ENCODE measurements around the gene TBCB.
"Not testable (repeated sequence)": the region's sequence is repeated elsewhere in the genome, so short reads cannot be mapped to it uniquely, and the experiment has no call there.

The TBCB gene, protein sequence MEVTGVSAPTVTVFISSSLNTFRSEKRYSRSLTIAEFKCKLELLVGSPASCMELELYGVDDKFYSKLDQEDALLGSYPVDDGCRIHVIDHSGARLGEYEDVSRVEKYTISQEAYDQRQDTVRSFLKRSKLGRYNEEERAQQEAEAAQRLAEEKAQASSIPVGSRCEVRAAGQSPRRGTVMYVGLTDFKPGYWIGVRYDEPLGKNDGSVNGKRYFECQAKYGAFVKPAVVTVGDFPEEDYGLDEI

DNA sequence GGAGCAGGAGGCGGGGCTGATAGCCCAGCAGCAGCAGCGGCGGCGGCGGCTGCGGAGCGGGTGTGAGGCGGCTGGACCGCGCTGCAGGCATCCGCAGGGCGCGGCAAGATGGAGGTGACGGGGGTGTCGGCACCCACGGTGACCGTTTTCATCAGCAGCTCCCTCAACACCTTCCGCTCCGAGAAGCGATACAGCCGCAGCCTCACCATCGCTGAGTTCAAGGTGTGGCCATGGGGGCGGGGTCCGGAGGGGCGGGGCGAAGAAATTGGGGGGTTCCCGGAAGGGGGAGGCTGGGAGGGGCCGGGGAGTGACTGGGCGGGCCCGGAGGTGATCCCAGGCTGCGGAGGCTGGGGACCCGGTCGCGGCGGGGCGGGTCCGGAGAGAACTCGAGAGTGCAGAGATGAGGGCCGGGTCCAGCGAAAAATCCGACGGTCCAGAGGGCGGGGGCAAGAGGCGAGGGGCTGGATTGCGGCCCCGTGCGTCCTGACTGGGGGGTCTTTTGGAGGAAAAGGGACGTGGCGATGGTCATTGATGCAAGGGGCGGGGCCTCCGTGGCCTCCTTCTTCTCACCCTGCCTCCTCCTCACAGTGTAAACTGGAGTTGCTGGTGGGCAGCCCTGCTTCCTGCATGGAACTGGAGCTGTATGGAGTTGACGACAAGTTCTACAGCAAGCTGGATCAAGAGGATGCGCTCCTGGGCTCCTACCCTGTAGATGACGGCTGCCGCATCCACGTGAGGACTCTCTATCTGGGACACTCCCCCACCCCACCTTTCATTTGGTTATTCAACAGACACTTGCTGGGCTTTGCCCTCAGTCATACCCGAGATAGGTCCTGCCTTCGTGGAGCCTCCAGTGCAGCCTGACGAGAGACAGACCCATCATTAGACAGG, at the start of gene TBCB:
TSS of gene TBCB (plus strand) at position 16 of the 891 bp plus-strand sequence. CDS start at position 109, 93 bp downstream.
- DNase-seq (ENCODE audit: low read depth, low spot score) = peak; percentile 87

DNA sequence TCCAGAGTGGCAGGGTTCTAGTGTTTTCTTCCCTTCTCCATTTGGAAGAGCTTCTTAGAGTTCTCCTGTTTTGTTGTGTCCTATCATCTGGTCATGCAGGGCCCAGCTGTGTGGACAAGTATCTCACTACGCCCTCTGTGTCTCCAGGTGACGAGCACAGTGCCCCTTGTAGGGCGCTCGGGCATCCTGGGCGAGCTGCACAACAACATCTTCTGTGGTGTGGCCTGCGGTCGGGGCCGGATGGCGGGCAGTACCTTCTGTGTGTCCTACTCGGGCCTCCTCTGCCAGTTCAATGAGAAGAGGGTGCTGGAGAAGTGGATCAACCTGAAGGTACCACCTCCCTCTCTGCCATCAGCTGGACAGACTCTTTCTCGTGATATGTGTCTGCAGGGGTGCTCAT, 47.6 kb upstream of the TBCB start:
- DNase-seq (ENCODE audit: low read depth, low spot score) = no peak

DNA sequence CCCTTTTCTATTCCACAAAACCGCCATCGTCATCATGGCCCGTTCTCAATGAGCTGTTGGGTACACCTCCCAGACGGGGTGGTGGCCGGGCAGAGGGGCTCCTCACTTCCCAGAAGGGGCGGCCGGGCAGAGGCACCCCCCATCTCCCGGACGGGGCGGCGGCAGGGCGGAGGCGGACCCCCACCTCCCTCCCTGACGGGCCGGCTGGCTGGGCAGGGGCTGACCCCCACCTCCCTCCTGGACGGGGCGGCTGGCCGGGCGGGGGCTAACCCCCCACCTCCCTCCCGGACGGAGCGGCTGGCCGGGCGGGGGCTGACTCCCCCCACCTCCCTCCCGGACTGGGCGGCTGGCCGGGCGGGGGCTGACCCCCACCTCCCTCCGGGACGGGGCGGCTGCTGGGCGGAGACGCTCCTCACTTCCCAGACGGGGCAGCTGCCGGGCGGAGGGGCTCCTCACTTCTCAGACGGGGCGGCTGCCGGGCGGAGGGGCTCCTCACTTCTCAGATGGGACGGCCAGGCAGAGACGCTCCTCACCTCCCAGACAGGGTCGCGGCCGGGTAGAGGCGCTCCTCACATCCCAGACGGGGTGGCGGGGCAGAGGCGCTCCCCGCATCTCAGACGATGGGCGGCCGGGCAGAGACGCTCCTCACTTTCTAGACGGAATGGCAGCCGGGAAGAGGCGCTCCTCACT, 46.3 kb upstream of the TBCB start:
- DNase-seq (ENCODE audit: low read depth, low spot score) = not testable (repeated sequence)

- no peak for DNase-seq (ENCODE audit: low read depth, low spot score)
Observed at GRCh38 chr19:36072081-36072480, 43.2 kb upstream of the TBCB start.

DNA sequence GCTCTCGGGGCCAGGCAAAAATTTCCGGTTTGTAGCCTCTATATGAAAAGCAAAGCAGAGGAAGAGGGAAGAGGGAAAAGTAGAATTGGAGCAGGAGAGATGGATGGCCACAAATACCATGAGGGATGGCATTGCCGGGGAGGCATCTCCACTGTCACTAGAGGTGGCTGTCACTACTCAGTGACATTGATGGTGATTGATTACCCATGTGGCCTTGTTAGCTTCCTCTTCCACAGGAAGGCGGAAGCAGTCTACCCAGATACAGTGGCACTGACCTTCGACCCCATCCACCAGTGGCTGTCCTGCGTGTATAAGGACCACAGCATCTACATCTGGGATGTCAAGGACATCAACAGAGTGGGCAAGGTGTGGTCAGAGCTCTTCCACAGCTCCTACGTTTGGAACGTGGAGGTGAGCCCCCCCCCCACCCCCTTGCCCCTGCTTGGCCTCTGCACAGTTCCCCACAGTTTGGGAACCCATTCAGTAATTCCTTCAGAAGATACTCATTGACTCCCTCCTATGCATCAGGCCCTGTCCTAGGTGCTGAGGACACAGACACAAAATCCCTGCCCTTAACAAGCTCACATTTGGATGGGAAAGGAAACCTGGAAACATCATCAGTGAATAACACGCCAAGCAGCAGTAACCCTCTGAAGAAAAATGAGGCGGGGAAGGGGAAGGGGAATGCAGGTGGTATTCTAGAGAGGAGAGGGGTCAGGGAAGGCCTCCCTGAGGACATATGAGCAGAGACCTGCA, 42.0 kb upstream of the TBCB start:
- no peak for DNase-seq (ENCODE audit: low read depth, low spot score)

DNA sequence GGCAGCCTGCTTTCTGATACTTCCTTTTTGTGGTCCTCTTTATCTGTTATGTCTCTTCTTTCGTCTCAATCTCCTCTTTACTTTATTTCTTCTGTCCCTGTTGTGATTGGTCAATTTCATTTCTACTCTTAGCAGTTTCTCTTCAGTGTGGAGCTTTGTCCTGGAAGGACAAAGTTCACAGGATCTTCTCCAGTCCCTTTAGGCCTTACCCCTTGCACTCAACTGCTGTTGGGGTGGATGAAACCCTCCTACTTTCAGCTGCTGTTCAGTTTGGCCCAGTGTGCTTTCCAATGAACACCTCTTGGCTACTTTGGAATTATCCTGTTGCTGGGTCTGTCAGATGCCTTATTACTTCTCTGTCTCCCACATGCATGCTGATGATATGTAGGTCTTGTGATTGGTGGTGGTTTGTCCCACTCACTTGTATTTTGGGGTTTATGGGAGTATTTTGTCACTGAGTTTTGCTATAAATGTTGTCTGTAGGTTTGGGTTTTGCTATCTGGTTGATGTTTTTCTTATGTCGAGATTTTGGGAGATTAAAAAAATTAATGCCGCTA, 35.8 kb upstream of the TBCB start:
- no peak for DNase-seq (ENCODE audit: low read depth, low spot score)

- no peak for DNase-seq (ENCODE audit: low read depth, low spot score)
Observed at GRCh38 chr19:36081385-36081784, 33.9 kb upstream of the TBCB start.

DNA sequence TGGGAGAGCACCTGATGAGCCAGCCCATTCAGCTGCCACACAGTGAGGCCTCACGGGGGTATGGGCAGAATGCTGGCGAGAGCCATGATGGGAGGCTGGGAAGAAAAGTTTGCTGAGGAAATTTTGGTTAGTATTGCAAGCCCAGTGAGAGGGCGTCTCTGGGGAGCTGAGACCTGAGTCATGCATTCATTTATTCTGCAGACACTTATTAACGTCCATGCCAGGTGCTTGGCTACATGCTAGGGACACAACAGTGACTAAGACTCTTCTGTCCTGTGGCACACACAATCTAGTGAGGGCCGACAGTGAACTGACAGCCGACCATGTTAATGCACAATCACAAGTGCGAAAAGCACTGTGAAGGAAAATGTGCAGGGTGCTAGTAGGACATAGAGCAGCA, 33.4 kb upstream of the TBCB start:
- DNase-seq (ENCODE audit: low read depth, low spot score) = no peak

GRCh38 chr19:36082916-36083315, 32.4 kb upstream of the TBCB start:
- no peak for DNase-seq (ENCODE audit: low read depth, low spot score)

DNA sequence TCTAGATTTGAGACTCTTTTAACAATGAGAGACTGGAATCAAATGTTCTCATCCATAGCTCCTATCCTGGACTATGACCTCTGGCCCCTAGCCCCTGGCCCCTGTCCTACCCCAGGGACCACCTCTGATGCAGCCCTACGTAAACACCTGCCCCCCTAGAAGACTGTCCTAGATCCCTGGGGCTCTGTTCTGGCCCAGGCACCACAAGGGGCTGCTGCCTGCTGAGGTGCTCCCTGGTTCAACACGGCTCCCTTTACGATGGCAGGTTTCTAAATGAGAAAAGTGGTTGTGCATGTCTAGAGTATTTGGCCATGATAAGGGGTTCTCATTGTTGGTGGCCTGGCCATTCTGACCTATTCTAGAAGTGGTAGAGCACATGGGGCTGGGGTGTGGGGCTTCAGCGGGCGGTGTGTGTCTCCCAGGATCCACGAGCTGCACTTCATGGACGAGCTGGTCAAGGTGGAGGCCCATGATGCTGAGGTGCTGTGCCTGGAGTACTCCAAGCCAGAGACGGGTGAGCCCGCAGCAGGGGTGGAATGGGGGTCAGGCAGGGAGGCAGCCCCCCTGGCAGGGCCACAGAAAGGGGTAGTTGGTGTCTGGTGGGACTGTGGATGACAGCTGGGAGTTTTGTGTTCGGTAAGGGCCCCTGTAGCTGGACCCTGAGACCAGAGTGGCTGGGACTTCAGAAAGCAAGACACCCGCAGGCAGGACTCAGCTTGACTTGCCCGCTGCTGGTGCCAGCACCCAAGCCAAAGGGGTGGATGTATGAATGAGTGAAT, 30.8 kb upstream of the TBCB start:
- no peak for DNase-seq (ENCODE audit: low read depth, low spot score)

DNA sequence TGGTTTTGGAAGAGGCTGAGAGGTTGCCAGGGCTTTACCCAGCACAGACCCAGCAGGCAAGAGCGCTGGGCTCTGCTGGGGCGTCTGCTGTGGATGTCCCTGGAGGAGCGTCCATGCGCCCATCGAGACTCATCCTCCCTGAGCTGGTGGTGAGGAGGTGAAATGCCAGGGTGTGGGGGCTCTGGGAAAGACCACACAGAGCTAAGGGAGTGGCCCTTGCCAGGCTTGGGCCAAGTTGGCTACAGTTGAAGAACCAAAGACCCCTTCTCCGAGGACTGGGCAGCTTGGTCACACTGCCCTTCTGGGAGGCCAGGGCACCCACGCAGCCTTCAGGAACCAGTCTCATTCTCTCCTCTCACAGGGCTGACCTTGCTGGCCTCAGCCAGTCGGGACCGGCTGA, 28.9 kb upstream of the TBCB start:
- no peak for DNase-seq (ENCODE audit: low read depth, low spot score)

GRCh38 chr19:36089847-36090246, 25.4 kb upstream of the TBCB start:
- no peak for DNase-seq (ENCODE audit: low read depth, low spot score)

DNA sequence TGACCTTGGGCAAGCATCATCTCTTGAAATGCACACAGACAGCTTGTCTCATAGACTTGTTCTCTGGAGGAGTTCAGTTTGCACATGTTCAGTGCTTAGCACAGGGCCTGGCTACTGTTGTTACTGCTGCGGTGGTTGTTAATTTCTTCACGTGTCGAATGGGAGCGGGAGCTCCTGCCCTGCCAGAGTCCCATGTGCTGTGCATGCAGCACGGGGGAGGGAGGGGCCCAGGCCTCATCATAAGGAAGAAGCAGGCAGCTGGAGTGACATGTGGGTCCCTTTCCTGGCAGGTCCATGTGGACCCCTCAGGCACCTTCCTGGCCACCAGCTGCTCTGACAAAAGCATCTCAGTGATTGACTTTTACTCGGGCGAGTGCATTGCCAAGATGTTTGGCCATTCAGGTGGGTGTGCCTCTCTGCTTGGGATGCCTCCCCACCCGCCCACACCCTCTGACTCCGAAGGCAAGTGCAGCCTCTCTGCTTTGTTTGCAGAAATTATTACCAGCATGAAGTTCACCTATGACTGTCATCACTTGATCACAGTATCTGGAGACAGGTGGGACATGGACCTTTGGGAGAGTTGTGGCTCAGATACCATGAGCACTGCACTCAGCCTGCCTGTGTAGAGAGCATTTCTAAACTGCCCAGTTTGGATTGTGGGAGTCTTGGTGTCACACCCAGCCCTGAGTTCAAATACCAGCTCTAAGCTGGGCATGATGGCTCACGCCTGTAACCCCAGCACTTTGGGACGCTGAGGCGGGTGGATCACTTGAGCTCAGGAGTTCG, 24.2 kb upstream of the TBCB start:
- DNase-seq (ENCODE audit: low read depth, low spot score) = no peak

DNA sequence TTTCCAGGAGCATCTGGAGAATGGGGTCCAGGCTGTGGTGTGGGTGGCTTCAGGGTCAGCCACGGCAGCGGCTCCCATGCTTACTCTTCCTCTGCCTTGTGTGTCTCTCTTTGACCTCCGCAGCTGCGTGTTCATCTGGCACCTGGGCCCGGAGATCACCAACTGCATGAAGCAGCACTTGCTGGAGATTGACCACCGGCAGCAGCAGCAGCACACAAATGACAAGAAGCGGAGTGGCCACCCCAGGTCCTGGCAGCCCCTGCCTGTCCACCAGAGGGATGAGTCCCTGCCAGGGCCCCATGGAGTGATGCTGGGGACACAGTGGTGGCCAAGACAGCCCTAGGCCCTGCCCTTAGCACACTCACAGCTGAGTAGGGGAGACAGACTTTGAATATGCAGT, 22.7 kb upstream of the TBCB start:
- no peak for DNase-seq (ENCODE audit: low read depth, low spot score)

GRCh38 chr19:36093146-36093662, 22.1 kb upstream of the TBCB start:
- no peak for DNase-seq (ENCODE audit: low read depth, low spot score)

GRCh38 chr19:36093687-36094086, 21.6 kb upstream of the TBCB start:
- DNase-seq (ENCODE audit: low read depth, low spot score) = no peak

DNA sequence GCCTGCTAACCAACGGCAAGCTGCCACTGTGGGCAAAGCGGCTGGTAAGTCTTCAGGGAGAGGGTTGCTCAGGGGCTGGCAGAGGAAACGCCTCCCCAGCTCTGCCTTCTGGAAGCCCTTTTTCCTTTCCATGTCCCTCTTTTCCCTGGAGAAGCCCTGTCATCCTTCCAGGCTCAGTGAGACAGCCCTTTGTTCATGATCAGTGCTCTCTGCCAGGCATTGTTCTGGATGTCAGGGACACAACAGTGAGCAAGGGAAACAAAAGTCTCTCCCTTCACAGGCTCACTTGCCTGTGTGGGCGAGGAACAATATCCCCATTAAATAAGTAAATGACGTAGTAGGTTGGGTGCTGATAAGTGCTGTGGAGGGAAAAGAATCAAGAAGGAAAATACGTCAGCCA, 18.2 kb upstream of the TBCB start:
- DNase-seq (ENCODE audit: low read depth, low spot score) = no peak

DNA sequence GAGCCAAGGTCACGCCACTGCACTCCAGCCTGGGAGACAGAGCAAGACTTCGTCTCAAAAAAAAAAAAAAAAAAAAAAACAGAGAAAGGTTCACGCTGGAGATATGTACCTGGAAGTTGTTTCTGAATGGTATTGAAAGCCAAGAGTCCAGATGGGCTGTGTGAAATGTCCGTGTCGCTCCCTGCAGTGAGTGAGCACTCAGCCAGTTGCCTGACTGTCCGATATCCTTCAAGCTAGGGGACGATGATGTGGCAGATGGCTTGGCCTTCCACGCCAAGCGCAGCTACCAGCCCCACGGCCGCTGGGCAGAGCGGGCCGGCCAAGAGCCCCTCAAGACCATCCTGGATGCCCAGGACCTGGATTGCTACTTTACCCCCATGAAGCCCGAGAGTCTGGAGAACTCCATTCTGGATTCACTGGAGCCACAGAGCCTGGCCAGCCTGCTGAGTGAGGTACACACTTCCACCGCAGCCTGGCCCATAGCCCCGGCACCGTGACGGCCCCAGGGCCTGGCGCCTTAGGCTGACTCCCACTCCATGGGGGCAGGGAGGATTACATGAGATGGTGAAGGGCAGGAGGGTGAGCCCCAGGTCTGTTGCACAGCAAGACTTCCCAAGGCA, 16.0 kb upstream of the TBCB start:
- no peak for DNase-seq (ENCODE audit: low read depth, low spot score)

- no peak for DNase-seq (ENCODE audit: low read depth, low spot score)
Observed at GRCh38 chr19:36100476-36100875, 14.8 kb upstream of the TBCB start.

All from activated naive CD8-positive, alpha-beta T cell treated with anti-CD3 and anti-CD28 coated beads, Interleukin-2, amount 50 U/mL, for 16 hours (primary cell).